HUES6 (cell line): ENCODE measurements around the gene LAMA1.

Experiments used
- H3K27ac ChIP-seq: 2 replicates; pipeline ENCODE4 v1.7.0; 2013; ENCODE audit warnings: low read depth, mild to moderate bottlenecking, low read length, inconsistent platforms
- H3K27me3 ChIP-seq: 2 replicates; pipeline ENCODE4 v1.6.1; 2013; ENCODE audit warnings: low read length; ENCODE audit not compliant: control insufficient read depth, insufficient read depth
- H3K36me3 ChIP-seq: 2 replicates; pipeline ENCODE4 v1.6.1; 2013; ENCODE audit warnings: low read length; ENCODE audit not compliant: control insufficient read depth, insufficient read depth
- H3K4me1 ChIP-seq: 2 replicates; pipeline ENCODE4 v1.6.1; 2013; ENCODE audit warnings: low read length; ENCODE audit not compliant: control insufficient read depth, insufficient read depth
- H3K4me3 ChIP-seq: 2 replicates; pipeline ENCODE4 v1.5.1; 2013; ENCODE audit warnings: low read depth, low read length
- H3K9ac ChIP-seq: one replicate; pipeline ENCODE4 v1.6.1; 2013; ENCODE audit warnings: mild to moderate bottlenecking, low read length
- H3K9me3 ChIP-seq: 2 replicates; pipeline ENCODE4 v1.6.1; 2013; ENCODE audit warnings: low read depth, low read length; ENCODE audit not compliant: control insufficient read depth, insufficient read depth

Gene LAMA1

GRCh38 chr18:7117390-7118355 is at the start of gene LAMA1:
Gene LAMA1 (minus strand): TSS chr18:7117797. CDS start chr18:7117720, 77 bp downstream.
- peaks cover 18% of the 10 kb centered on the region for H3K27me3 ChIP-seq
- H3K4me3 ChIP-seq = peak within 1 kb of the TSS; percentile 73
- no peaks in the 10 kb centered on the region for H3K36me3 ChIP-seq
- peaks cover 11% of the 10 kb centered on the region; the same call in 1 of the 2 replicates for H3K4me1 ChIP-seq
- H3K9me3 ChIP-seq = no peaks in the 10 kb centered on the region
- no peak within 1 kb of the TSS for H3K27ac ChIP-seq
- peak within 1 kb of the TSS; percentile 56 for H3K9ac ChIP-seq

GRCh38 chr18:7165846-7166393 is 48.3 kb upstream of the LAMA1 start:
- Histone ChIP-seq H3K4me1 (peaks cover 9% of the 10 kb centered on the region; the same call in 1 of the 2 replicates), H3K27me3 (no peaks in the 10 kb centered on the region), H3K4me3 (no peak overlapping the region), H3K9ac (no peak overlapping the region), H3K9me3 (no peaks in the 10 kb centered on the region), H3K36me3 (no peaks in the 10 kb centered on the region), H3K27ac (no peak overlapping the region)

- Histone ChIP-seq H3K36me3 (no peaks in the 10 kb centered on the region), H3K4me1 (peaks cover 9% of the 10 kb centered on the region; the same call in 1 of the 2 replicates), H3K9ac (no peak overlapping the region), H3K4me3 (no peak overlapping the region), H3K27ac (no peak overlapping the region), H3K9me3 (no peaks in the 10 kb centered on the region), H3K27me3 (no peaks in the 10 kb centered on the region)
These were observed 46.9 kb upstream of the LAMA1 start for GRCh38 chr18:7164323-7165004.

DNA sequence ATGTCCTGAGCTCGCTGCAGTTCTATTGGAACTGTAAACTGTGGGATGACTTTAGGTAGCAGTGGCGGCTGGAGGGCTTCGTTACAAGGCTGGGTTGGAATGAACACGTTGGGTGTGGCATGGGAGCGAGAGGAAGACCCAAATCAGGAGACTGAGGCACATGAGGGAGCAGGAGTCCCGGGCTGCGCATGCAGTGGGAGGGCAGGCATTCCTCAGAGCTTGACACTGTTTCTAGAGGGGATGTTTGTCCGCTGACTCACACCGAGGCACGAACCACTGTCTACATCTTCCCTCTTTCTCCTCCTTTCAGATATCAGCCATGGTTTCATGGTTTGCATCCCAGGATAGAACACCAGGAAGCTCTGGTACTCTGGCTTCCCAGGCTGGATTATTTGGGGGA is 40.6 kb upstream of the LAMA1 start:
- Histone ChIP-seq H3K36me3 (no peaks in the 10 kb centered on the region), H3K27me3 (no peaks in the 10 kb centered on the region), H3K9me3 (no peaks in the 10 kb centered on the region), H3K4me1 (peaks cover 10% of the 10 kb centered on the region; the same call in 1 of the 2 replicates), H3K4me3 (no peak overlapping the region; the same call in 1 of the 2 replicates), H3K27ac (peak overlapping the region; percentile 14; the same call in 1 of the 2 replicates), H3K9ac (no peak overlapping the region)

DNA sequence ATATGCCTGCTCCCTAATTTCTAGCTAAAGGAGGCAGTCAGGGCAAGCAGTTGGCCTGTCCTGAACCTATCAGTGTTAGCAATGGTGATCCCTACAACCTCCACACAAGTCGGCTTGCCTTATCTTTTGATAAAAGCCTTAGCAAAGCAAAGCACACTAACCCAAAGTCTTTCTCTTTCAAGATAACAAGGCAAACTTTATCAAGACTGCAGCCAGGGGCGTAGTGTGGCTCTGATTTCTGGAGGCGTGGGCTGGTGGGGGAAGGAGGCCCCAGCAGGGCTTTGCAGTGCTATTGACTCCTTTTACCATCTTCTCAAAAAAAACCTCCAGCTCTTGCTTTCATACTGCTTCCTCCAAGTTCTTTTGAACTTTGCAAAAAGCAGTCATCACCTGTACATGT is 40.2 kb upstream of the LAMA1 start:
- Histone ChIP-seq H3K4me1 (peaks cover 10% of the 10 kb centered on the region; the same call in 1 of the 2 replicates), H3K9ac (no peak overlapping the region), H3K27ac (peak overlapping the region; percentile 52; the same call in 1 of the 2 replicates), H3K36me3 (no peaks in the 10 kb centered on the region), H3K27me3 (no peaks in the 10 kb centered on the region), H3K9me3 (no peaks in the 10 kb centered on the region), H3K4me3 (no peak overlapping the region; the same call in 1 of the 2 replicates)

GRCh38 chr18:7155887-7156286 is 38.3 kb upstream of the LAMA1 start:
- H3K4me1 ChIP-seq = peaks cover 10% of the 10 kb centered on the region; the same call in 1 of the 2 replicates
- no peak overlapping the region for H3K9ac ChIP-seq
- no peaks in the 10 kb centered on the region for H3K27me3 ChIP-seq
- no peaks in the 10 kb centered on the region for H3K36me3 ChIP-seq
- H3K4me3 ChIP-seq = no peak overlapping the region
- H3K27ac ChIP-seq = no peak overlapping the region
- no peaks in the 10 kb centered on the region for H3K9me3 ChIP-seq

DNA sequence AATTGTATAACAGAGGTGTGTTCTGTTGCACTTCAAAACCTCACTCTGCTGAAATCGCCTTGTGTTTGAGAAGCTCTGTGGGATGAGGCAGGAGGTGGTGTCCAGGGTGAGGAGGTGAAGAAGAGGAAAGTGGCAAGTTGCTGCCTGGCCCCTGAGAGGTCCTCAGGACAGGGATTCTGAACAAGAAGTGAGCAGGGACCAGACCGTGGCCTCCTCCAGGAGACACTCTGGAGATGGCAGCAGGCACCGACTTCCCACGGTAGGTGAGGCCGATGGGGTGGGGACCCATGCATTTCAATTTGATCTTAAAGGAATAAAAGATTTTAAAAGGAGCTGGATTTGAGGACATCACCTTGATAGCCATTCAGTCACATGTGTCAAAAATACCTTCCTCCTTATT is 37.5 kb upstream of the LAMA1 start:
- no peaks in the 10 kb centered on the region for H3K9me3 ChIP-seq
- no peak overlapping the region for H3K9ac ChIP-seq
- no peak overlapping the region for H3K27ac ChIP-seq
- no peaks in the 10 kb centered on the region for H3K27me3 ChIP-seq
- H3K36me3 ChIP-seq = no peaks in the 10 kb centered on the region
- H3K4me3 ChIP-seq = no peak overlapping the region
- peaks cover 10% of the 10 kb centered on the region; the same call in 1 of the 2 replicates for H3K4me1 ChIP-seq

DNA sequence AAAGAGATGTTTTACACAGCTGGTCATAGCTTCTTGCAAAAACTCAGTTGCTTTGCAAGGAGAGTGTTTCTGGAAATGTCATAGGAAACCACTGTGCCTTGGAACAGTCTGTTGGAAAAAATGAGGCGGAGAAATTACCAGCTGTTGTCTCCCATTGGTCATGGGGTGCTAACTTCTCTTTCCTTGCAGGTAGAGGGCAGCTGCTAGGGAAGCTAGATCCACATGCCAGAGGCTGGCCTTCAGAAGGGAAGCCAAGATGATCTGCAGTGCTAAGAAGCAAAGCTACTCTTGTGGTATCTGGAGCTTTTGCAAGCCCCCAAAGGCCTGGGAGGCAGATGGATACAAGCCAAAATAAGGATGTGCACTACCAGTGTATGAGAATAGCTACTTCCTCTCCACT is 34.8 kb upstream of the LAMA1 start:
- Histone ChIP-seq H3K4me3 (no peak overlapping the region), H3K4me1 (peaks cover 5% of the 10 kb centered on the region; the same call in 1 of the 2 replicates), H3K27ac (no peak overlapping the region), H3K36me3 (no peaks in the 10 kb centered on the region), H3K9ac (no peak overlapping the region), H3K27me3 (no peaks in the 10 kb centered on the region), H3K9me3 (no peaks in the 10 kb centered on the region)

DNA sequence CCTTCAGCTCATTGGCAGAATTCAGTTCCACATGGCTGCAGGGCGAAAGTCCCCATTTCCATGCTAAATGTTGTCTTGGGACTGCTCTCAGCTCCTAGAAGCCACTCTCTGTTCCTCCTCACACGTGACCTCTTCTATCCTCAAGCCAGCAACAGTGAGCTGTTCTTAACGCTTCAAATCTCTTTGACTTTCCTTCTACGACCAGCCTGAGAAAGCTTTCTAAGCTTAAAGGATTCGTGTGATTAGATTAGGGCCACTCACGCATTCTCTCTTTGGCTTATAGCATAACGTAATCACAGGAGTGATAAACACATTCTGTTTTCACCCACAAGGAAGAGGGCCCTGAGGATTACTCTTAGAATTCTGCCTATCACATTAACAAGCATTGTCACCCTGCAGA is 29.8 kb upstream of the LAMA1 start:
- Histone ChIP-seq H3K27ac (no peak overlapping the region), H3K9me3 (no peaks in the 10 kb centered on the region), H3K27me3 (no peaks in the 10 kb centered on the region), H3K4me3 (no peak overlapping the region), H3K36me3 (no peaks in the 10 kb centered on the region), H3K9ac (no peak overlapping the region), H3K4me1 (peaks cover 9% of the 10 kb centered on the region; the same call in 1 of the 2 replicates)

- Histone ChIP-seq H3K27me3 (no peaks in the 10 kb centered on the region), H3K27ac (no peak overlapping the region), H3K36me3 (no peaks in the 10 kb centered on the region), H3K9me3 (no peaks in the 10 kb centered on the region), H3K4me1 (peaks cover 9% of the 10 kb centered on the region; the same call in 1 of the 2 replicates), H3K9ac (no peak overlapping the region), H3K4me3 (no peak overlapping the region)
These were observed 28.5 kb upstream of the LAMA1 start for GRCh38 chr18:7146067-7146466.
